ENCODE data around the gene KLK11. TPM values are rescaled to one million over a fixed set of nuclear protein-coding genes. Genes with fewer than 3 reads are reported as not detected.

The KLK11 gene
- total RNA-seq, 1 experiment from 2014 or later = not detected

- no peaks in the 10 kb centered on the region for H3K36me3 ChIP-seq (ENCODE audit: control insufficient read depth, insufficient read depth, low read length)
- H3K27ac ChIP-seq (ENCODE audit: low read length) = no peak overlapping the region
- no peaks in the 10 kb centered on the region; the same call in 1 of the 2 replicates for H3K27me3 ChIP-seq (ENCODE audit: control insufficient read depth, insufficient read depth, low read length)
- ATAC-seq (no peak), DNase-seq (ENCODE audit: low read depth, low spot score) (no peak)
- no TSS peak for BruUV-seq (replicated peaks)
- in situ Hi-C loops (cut with HindIII; ENCODE audit: low pct_unique_long_range_greater_than_20kb, low sequenced_read_pairs) (no loop called here), intact Hi-C loops (cut with micrococcal nuclease; ENCODE audit: unreplicated experiment) (no loop called here)
- CTCF ChIA-PET = interaction anchor here (0.5 kb wide), 1 partner anchor 11 kb away, joined by 6 read pairs; no protein-coding TSS in a partner anchor
- POLR2A ChIA-PET = no interaction called here
- H3K9me3 ChIP-seq (ENCODE audit: control insufficient read depth, insufficient read depth, low read depth, low read length) = no peaks in the 10 kb centered on the region
- H3K4me1 ChIP-seq (ENCODE audit: control insufficient read depth, insufficient read depth, low read length) = no peaks in the 10 kb centered on the region
- TF ChIP-seq, protein P1, sequence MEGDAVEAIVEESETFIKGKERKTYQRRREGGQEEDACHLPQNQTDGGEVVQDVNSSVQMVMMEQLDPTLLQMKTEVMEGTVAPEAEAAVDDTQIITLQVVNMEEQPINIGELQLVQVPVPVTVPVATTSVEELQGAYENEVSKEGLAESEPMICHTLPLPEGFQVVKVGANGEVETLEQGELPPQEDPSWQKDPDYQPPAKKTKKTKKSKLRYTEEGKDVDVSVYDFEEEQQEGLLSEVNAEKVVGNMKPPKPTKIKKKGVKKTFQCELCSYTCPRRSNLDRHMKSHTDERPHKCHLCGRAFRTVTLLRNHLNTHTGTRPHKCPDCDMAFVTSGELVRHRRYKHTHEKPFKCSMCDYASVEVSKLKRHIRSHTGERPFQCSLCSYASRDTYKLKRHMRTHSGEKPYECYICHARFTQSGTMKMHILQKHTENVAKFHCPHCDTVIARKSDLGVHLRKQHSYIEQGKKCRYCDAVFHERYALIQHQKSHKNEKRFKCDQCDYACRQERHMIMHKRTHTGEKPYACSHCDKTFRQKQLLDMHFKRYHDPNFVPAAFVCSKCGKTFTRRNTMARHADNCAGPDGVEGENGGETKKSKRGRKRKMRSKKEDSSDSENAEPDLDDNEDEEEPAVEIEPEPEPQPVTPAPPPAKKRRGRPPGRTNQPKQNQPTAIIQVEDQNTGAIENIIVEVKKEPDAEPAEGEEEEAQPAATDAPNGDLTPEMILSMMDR (IDR thresholded peaks at IDR 0.05) = no peak
- H3K4me3 ChIP-seq (ENCODE audit: low read depth in 2 of 2, low read length in 2 of 2) = no peak overlapping the region
Measured at GRCh38 chr19:51010066-51010795, 16.2 kb downstream of the KLK11 start.

- ATAC-seq = no peak
- CTCF ChIA-PET = no interaction called here
- Histone ChIP-seq H3K4me1 (ENCODE audit: control insufficient read depth, insufficient read depth, low read length) (no peaks in the 10 kb centered on the region), H3K27ac (ENCODE audit: low read length) (no peak overlapping the region), H3K27me3 (ENCODE audit: control insufficient read depth, insufficient read depth, low read length) (no peaks in the 10 kb centered on the region; the same call in 1 of the 2 replicates), H3K4me3 (ENCODE audit: low read depth in 2 of 2, low read length in 2 of 2) (no peak overlapping the region), H3K36me3 (ENCODE audit: control insufficient read depth, insufficient read depth, low read length) (no peaks in the 10 kb centered on the region), H3K9me3 (ENCODE audit: control insufficient read depth, insufficient read depth, low read depth, low read length) (no peaks in the 10 kb centered on the region)
- POLR2A ChIA-PET = no interaction called here
- TF ChIP-seq, protein P1 (IDR thresholded peaks at IDR 0.05) = no peak
- TF ChIP-seq, protein P2, sequence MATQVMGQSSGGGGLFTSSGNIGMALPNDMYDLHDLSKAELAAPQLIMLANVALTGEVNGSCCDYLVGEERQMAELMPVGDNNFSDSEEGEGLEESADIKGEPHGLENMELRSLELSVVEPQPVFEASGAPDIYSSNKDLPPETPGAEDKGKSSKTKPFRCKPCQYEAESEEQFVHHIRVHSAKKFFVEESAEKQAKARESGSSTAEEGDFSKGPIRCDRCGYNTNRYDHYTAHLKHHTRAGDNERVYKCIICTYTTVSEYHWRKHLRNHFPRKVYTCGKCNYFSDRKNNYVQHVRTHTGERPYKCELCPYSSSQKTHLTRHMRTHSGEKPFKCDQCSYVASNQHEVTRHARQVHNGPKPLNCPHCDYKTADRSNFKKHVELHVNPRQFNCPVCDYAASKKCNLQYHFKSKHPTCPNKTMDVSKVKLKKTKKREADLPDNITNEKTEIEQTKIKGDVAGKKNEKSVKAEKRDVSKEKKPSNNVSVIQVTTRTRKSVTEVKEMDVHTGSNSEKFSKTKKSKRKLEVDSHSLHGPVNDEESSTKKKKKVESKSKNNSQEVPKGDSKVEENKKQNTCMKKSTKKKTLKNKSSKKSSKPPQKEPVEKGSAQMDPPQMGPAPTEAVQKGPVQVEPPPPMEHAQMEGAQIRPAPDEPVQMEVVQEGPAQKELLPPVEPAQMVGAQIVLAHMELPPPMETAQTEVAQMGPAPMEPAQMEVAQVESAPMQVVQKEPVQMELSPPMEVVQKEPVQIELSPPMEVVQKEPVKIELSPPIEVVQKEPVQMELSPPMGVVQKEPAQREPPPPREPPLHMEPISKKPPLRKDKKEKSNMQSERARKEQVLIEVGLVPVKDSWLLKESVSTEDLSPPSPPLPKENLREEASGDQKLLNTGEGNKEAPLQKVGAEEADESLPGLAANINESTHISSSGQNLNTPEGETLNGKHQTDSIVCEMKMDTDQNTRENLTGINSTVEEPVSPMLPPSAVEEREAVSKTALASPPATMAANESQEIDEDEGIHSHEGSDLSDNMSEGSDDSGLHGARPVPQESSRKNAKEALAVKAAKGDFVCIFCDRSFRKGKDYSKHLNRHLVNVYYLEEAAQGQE (IDR thresholded peaks at IDR 0.05; ENCODE audit: insufficient read depth in 1 of 2, low read depth in 2 of 2, low read length in 1 of 2) = no peak
- TF ChIP-seq SIN3A (IDR thresholded peaks at IDR 0.05; ENCODE audit: borderline replicate concordance, insufficient read depth, low read depth, low read length) (no peak), TCF7L2 (IDR thresholded peaks at IDR 0.05; ENCODE audit: low read depth, low read length) (no peak), POLR2AphosphoS5 (IDR thresholded peaks at IDR 0.05; ENCODE audit: low read depth, low read length) (no peak)
- intact Hi-C loops (cut with micrococcal nuclease; ENCODE audit: unreplicated experiment) = no loop called here
- no peak for DNase-seq (ENCODE audit: low read depth, low spot score)
- BruUV-seq (replicated peaks) = no TSS peak
- in situ Hi-C loops (cut with HindIII; ENCODE audit: low pct_unique_long_range_greater_than_20kb, low sequenced_read_pairs) = no loop called here
Measured at GRCh38 chr19:51009061-51009891, 17.1 kb downstream of the KLK11 start.

Data from Panc1 (cell line).